Skeletal muscle satellite cell (primary cell): ENCODE measurements around the gene DLG1.

Source experiments
- H3K27me3 ChIP-seq: 2 replicates; pipeline ENCODE4 v1.7.0; 2013; ENCODE audit warnings: low read length; ENCODE audit not compliant: control insufficient read depth, insufficient read depth
- H3K36me3 ChIP-seq: 2 replicates; pipeline ENCODE4 v1.7.0; 2013; ENCODE audit warnings: mild to moderate bottlenecking, control low read depth, low read length; ENCODE audit not compliant: insufficient read depth
- H3K4me1 ChIP-seq: 2 replicates; pipeline ENCODE4 v1.7.0; 2013; ENCODE audit warnings: low read length; ENCODE audit not compliant: control insufficient read depth, insufficient read depth
- H3K4me2 ChIP-seq: 2 replicates; pipeline ENCODE4 v1.7.0; 2013; ENCODE audit warnings: mild to moderate bottlenecking, low read length
- H3K4me3 ChIP-seq: 2 replicates; pipeline ENCODE4 v1.7.0; 2013; ENCODE audit warnings: low read length
- H3K9ac ChIP-seq: 2 replicates; pipeline ENCODE4 v1.7.0; 2013; ENCODE audit warnings: mild to moderate bottlenecking, low read depth, low read length, moderate library complexity
- H3K9me3 ChIP-seq: replicated peaks from 2 replicates; pipeline ENCODE4 v1.7.0; 2013; ENCODE audit warnings: mild to moderate bottlenecking, control low read depth, low read length

The DLG1 gene

DNA sequence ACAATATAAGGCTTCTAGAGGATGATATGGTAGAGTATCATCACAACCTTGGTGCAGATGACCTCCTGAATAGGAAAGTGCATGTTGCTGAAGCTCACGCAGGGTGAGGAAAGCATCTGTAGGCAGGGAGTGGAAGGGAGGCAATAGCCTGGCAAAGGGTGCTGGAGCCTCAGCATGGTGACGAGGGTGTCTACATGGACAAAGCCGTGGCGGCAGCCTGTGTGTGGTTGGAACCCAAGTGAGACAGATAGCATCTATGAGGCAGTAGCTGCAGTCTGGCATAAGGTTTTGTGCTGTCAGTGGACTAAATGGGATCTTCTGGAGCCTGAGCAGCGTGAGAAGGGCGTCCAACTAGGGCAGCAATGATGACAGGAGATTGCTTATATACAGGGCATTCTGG lies 132.5 kb downstream of the DLG1 start:
- Histone ChIP-seq H3K4me1 (no peaks in the 10 kb centered on the region), H3K9me3 (no peaks in the 10 kb centered on the region), H3K27me3 (no peaks in the 10 kb centered on the region), H3K9ac (no peak overlapping the region), H3K4me2 (no peak overlapping the region), H3K36me3 (peaks cover 10% of the 10 kb centered on the region), H3K4me3 (no peak overlapping the region)

DNA sequence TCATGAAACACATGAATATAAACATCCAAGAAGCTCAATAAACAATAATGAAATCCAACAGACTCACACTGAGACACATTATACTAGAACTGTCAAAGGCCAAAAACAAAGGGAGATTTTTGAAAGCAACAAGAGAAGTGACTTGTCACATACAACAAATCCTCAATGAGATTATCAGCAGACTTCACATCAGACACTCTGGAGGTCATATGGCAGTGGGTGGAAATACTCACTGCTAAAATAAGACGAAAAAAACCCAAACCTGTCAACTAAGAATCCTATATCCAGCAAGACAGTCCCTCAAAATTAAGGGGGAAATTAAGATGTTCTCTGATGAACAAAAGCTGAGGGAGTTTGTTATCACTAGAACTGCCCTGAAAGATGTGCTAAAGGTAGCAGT lies 143.4 kb downstream of the DLG1 start:
- Histone ChIP-seq H3K4me2 (no peak overlapping the region), H3K9me3 (no peaks in the 10 kb centered on the region), H3K36me3 (no peaks in the 10 kb centered on the region), H3K4me1 (peaks cover 10% of the 10 kb centered on the region), H3K9ac (no peak overlapping the region), H3K27me3 (no peaks in the 10 kb centered on the region), H3K4me3 (no peak overlapping the region)

DNA sequence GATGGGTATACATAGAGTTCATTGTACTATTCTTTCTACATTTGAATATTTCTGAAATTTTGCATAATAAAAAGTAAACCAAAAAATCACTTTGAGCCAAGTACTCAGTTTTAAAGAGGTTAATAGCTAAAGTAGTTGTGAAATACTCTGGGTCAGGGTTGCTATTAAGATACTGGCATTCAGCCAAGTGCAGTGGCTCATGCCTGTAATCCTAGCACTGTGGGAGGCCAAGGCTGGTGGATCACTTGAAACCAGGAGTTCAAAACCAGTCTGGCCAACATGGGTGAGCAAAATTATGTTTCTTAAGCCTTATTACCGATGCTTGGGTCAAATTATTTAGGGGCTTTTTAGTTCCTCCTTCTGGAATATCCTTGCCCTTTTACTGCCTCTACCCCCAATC lies 146.8 kb downstream of the DLG1 start:
- H3K9me3 ChIP-seq: no peaks in the 10 kb centered on the region
- no peak overlapping the region for H3K4me2 ChIP-seq
- H3K4me1 ChIP-seq: peaks cover 10% of the 10 kb centered on the region
- no peak overlapping the region for H3K4me3 ChIP-seq
- peaks cover 2% of the 10 kb centered on the region for H3K36me3 ChIP-seq
- no peaks in the 10 kb centered on the region for H3K27me3 ChIP-seq
- H3K9ac ChIP-seq: no peak overlapping the region

DNA sequence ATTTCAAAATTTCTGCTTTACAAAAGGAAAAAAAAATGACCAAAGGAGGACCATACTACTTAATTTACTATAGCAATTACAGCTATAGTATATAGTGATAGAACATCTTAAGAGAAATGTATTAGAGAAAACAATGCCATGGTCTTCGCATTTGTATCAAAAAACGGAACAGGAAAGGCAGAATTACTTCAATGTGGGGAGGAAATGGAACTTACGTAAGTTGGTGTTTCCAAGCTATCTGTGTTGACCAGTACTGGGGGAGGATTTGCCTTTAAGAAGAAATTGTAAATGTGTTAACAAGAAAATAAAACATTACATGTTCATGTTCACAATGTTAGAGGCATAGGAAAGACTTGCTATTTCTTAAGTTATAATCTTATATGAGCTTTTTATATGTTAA lies 148.9 kb downstream of the DLG1 start:
- no peaks in the 10 kb centered on the region for H3K27me3 ChIP-seq
- no peak overlapping the region for H3K4me2 ChIP-seq
- H3K4me3 ChIP-seq: no peak overlapping the region
- peaks cover 10% of the 10 kb centered on the region for H3K4me1 ChIP-seq
- H3K9me3 ChIP-seq: no peaks in the 10 kb centered on the region
- no peak overlapping the region for H3K9ac ChIP-seq
- peaks cover 2% of the 10 kb centered on the region for H3K36me3 ChIP-seq

DNA sequence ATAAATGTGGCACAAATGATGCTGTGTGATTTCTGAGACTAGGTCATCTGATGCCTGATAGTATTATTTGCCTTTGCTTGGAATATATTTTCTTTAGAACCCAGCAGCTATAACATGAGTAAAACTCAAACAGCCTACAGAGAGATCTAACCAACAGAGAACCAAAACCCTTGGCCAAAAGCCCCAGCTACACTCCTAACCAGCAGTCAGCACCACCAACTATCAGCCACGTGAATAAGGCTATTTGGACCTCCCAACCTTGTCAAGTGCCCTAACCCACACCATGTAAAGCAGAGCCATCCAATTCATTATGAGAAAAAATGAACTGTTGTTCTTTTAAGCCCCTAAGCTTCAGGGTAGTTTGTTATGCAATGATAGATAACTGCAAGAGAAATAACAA lies 154.2 kb downstream of the DLG1 start:
- Histone ChIP-seq H3K27me3 (no peaks in the 10 kb centered on the region), H3K4me2 (no peak overlapping the region), H3K4me3 (no peak overlapping the region), H3K36me3 (peaks cover 17% of the 10 kb centered on the region), H3K9me3 (no peaks in the 10 kb centered on the region), H3K9ac (no peak overlapping the region), H3K4me1 (no peaks in the 10 kb centered on the region)

DNA sequence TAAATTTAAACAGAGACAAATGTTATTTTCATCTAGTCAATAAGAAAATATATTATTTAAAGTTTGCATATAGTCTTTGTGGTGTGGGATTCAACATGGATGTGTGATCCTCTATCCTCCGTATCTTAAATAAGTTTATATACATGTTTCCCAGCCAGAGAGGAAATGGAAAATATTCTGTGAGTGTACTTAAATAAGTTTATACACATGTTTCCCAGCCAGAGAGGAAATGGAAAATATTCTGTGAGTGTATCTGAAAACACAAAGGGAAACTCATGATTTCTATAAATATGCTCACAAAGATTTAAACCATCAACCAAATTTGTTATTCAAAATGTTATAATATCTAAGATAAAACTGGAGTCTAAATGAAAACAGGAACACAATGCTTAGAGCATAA lies 158.8 kb downstream of the DLG1 start:
- Histone ChIP-seq H3K4me3 (no peak overlapping the region), H3K9me3 (no peaks in the 10 kb centered on the region), H3K9ac (no peak overlapping the region), H3K36me3 (peaks cover 52% of the 10 kb centered on the region), H3K4me1 (no peaks in the 10 kb centered on the region), H3K4me2 (no peak overlapping the region), H3K27me3 (no peaks in the 10 kb centered on the region)

DNA sequence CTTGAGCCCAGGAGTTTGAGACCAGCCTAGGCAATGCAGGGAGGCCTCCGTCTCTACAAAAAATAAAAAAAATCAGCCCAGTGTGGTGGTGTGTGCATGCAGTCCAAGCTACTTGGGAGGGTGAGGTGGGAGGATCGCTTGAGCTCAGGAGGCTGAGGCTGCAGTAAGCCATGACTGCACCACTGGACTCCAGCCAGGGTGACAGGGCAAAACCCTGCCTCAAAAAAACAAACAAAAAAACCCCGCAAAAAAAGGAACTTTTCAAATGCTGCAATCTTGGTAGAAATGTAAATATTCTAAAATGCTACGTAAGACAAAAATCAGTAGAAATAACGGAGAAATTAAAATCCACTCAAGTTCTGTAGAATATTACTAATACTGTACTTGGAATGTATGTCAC lies 160.7 kb downstream of the DLG1 start:
- Histone ChIP-seq H3K4me3 (no peak overlapping the region), H3K4me1 (no peaks in the 10 kb centered on the region), H3K9ac (no peak overlapping the region), H3K4me2 (no peak overlapping the region), H3K27me3 (no peaks in the 10 kb centered on the region), H3K9me3 (no peaks in the 10 kb centered on the region), H3K36me3 (peaks cover 62% of the 10 kb centered on the region)

DNA sequence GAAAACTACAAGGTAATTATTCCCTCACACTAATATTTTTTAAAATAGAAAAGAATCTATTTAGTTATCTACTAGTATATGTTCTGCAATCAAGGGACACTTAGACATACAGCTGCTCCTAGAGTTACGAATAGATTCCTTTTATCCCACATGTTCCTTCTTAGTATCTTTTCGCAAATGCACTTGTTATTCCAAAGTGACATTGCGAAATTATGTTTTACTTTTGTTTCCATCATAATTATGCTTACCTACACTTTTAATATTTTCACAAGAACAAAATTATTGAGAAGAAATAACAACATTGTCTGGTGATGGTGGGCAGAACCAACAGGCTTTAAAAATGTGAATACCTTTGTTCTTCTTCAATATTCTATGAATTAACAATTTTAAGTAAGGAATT lies 161.7 kb downstream of the DLG1 start:
- Histone ChIP-seq H3K36me3 (peaks cover 62% of the 10 kb centered on the region), H3K9ac (no peak overlapping the region), H3K27me3 (no peaks in the 10 kb centered on the region), H3K4me3 (no peak overlapping the region), H3K4me1 (no peaks in the 10 kb centered on the region), H3K4me2 (no peak overlapping the region), H3K9me3 (no peaks in the 10 kb centered on the region)

DNA sequence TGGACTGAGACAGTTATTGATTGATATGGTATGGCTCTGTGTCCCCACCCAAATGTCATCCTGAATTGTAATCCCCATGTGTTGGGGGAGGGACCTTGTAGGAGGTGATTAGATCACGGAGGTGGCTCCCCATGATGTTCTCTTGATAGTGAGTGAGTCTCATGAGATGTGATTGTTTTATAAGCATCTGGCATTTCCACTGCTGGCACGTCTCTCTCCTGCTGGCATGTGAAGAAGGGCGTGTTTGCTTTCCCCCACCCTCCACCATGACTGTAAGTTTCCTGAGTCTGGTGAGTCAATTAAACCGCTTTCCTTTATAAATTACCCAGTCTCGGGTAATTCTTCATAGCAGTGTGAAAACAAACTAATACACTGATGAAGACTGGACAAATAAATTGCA lies 163.2 kb downstream of the DLG1 start:
- no peaks in the 10 kb centered on the region for H3K27me3 ChIP-seq
- H3K9me3 ChIP-seq: no peaks in the 10 kb centered on the region
- H3K4me2 ChIP-seq: no peak overlapping the region
- H3K4me3 ChIP-seq: no peak overlapping the region
- no peaks in the 10 kb centered on the region for H3K4me1 ChIP-seq
- peaks cover 62% of the 10 kb centered on the region for H3K36me3 ChIP-seq
- no peak overlapping the region for H3K9ac ChIP-seq

DNA sequence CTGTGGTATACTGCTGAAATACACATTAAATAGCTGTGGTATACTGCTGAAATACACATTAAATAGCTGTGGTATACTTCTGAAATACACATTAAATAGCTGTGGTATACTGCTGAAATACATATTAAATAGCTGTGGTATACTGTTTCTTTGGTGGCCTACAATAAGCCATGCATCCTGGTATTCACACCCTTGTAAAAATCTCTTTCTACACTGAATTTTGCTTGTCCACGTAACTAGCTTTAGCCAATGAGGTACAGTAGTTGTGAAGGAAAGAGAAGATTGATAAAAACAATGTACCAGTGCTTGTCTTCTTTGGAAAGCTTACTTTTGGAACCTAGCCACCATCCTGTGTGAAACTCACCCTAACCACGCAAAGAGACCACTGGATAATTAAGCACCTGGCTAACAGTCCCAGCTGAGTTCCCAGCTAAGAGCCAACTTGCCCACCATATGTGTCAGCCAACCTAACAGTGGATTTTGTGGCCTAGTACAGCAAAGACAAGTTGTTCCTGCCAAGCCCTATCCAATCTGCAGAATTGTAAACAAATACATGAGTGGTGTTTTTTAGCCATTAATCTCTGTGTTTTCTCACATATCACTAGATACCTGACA lies 165.4 kb downstream of the DLG1 start:
- Histone ChIP-seq H3K27me3 (no peaks in the 10 kb centered on the region), H3K4me2 (no peak overlapping the region), H3K9me3 (no peaks in the 10 kb centered on the region), H3K9ac (no peak overlapping the region), H3K36me3 (peaks cover 63% of the 10 kb centered on the region), H3K4me3 (no peak overlapping the region), H3K4me1 (no peaks in the 10 kb centered on the region)

DNA sequence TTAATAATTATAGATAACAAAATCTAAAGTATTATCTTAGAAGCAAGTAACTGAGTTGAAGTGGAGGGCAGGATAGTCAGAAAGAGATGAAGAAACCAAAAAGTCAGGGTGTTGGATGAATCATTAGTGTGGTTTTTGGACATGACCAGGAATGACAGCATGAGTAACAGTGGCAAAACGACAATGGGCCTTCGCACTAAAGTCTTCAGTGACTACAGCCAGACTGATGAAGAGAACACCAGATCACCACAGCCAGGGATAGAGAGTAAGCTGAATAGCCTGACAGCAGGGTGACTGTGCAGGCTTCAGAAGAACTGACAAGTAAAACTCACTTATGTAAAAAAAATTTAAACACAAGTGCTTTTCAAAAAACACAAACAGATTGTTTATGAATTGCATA lies 172.8 kb downstream of the DLG1 start:
- H3K9ac ChIP-seq: no peak overlapping the region
- peaks cover 42% of the 10 kb centered on the region for H3K36me3 ChIP-seq
- H3K4me3 ChIP-seq: no peak overlapping the region
- H3K4me1 ChIP-seq: no peaks in the 10 kb centered on the region
- no peak overlapping the region for H3K4me2 ChIP-seq
- no peaks in the 10 kb centered on the region for H3K9me3 ChIP-seq
- no peaks in the 10 kb centered on the region for H3K27me3 ChIP-seq

DNA sequence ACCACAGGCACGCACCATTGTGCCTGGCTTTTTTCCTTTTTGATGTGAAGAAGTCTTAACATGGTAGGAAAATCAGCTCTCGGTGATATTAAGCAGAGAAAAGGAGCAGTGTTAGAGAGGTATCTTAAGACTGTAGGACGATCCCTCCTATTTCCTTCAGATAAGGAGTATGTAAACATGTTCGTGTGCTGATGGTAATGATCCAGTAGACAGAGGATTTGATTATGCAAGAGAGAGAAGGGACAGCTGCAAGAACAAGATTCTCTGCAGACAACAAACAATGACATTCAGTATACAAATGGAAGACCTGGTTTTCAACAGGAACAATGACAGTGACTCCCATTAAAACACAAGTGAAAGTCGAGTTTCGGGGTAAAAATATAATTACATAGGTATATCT lies 173.7 kb downstream of the DLG1 start:
- Histone ChIP-seq H3K36me3 (peaks cover 32% of the 10 kb centered on the region), H3K4me2 (no peak overlapping the region), H3K9ac (no peak overlapping the region), H3K9me3 (no peaks in the 10 kb centered on the region), H3K4me3 (no peak overlapping the region), H3K27me3 (no peaks in the 10 kb centered on the region), H3K4me1 (no peaks in the 10 kb centered on the region)
